ENCODE measurements around the gene CAMK1G.

- TF ChIP-seq CREB5 (CRISPR knock-in tag; IDR thresholded peaks at IDR 0.05; ENCODE audit: low read depth) (no peak), CSDC2 (CRISPR knock-in tag; IDR thresholded peaks at IDR 0.05) (no peak), RARB (CRISPR knock-in tag; IDR thresholded peaks at IDR 0.05) (no peak), PATZ1 (CRISPR knock-in tag; IDR thresholded peaks at IDR 0.05; ENCODE audit: borderline replicate concordance) (no peak), TCF4 (CRISPR knock-in tag; IDR thresholded peaks at IDR 0.05; ENCODE audit: borderline replicate concordance) (no peak), TSHZ2 (CRISPR knock-in tag; IDR thresholded peaks at IDR 0.05) (no peak), ISL1 (CRISPR knock-in tag; IDR thresholded peaks at IDR 0.05) (no peak), ZNF8 (CRISPR knock-in tag; IDR thresholded peaks at IDR 0.05) (no peak), OSR1 (CRISPR knock-in tag; IDR thresholded peaks at IDR 0.05) (no peak), ARNTL (CRISPR knock-in tag; IDR thresholded peaks at IDR 0.05; ENCODE audit: borderline replicate concordance, low read depth) (no peak), CSRNP3 (CRISPR knock-in tag; IDR thresholded peaks at IDR 0.05) (no peak), ZFP3 (CRISPR knock-in tag; IDR thresholded peaks at IDR 0.05) (no peak)
Measured at GRCh38 chr1:209647156-209647555, 63.6 kb downstream of the CAMK1G start.

Data from SK-N-SH treated with all-trans-retinoic acid at 6 μM for 48 hours (cell line).